SK-N-DZ (cell line): ENCODE data around the gene SLC9A8.
"Not testable (repeated sequence)": the region's sequence is repeated elsewhere in the genome, so short reads cannot be mapped to it uniquely, and the experiment has no call there.

Experiments used
- DNase-seq: peaks from one replicate; pipeline ENCODE4 v3.0.0-alpha.2; 2015; ENCODE audit warnings: low spot score

SLC9A8 gene

DNA sequence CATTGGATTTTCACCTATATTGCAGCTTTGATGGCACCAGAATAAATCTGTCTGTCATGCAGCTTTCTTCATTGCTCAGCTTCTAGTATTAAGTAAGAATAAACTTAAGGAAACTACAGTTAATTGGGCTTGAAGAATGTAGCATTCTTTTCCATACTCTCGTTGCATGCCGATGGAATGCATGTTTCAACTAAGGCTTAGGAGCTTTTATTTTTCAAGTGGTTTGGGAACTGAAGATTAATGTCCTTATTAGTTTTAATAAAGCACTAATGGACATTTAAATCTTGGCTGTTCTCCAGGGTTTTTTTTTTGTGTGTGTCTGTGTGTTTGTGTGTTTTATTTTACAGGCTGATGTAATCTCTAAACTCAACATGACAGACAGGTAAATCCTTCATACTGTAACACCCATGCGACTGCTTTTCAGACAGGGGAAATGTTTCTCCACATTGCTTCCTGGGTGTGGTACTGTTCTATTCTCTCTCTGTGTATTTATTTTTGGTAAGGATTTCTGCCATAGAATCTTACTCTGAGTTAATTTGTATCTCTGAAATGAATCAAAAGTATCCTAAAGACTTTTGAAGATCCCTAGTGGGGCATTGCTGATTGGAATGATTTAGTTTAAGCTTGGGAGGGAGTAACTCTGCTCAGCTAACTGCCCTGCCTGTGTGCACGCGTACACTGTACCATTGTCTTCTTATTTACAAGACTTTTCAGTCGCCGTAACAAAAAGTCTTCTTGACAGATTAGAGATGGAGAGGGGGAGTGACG is 38.0 kb downstream of the SLC9A8 start:
- DNase-seq, result no peak

DNA sequence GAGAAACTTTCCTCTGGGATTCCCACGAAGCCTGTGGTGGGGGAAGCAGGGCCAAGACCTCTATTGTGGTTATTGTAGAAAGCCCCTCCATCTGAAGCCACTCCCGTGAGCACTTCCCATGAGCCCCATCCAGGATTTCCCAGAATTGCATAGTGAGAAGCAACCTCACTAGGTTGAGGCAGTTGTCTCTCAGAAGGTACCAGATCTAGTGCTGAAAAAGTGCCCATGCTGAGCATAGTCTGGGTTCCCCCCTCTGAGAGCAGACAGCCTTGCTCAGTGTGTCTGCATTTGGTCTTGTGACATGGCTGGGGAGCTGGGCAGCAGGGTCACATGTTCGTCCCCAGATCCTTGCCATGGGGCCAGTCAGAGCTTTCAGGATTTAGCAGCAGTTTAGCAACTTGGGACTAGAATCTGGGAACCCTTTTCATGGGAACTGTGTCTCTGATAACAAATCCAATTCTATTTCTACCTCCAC is 38.6 kb downstream of the SLC9A8 start:
- no peak for DNase-seq

DNA sequence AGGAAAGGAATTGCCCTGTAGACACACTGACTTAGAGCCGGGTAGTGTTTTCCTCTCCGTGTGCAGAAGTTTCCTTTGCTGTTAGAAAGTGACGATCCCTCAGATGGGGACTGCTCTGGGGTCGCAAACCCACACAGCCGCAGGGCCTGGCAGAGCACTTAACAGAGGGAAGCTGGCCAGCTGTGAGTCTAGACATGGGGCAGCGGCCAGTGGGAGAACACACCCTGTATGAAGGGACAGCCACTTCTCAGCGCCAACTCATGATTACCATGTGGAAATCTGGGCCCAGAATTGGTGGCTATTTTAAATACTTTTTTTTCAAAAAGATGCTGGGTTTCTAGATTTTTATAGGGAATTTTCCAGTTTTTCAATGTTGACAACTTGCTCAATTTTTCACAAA is 39.4 kb downstream of the SLC9A8 start:
- DNase-seq, result no peak

DNA sequence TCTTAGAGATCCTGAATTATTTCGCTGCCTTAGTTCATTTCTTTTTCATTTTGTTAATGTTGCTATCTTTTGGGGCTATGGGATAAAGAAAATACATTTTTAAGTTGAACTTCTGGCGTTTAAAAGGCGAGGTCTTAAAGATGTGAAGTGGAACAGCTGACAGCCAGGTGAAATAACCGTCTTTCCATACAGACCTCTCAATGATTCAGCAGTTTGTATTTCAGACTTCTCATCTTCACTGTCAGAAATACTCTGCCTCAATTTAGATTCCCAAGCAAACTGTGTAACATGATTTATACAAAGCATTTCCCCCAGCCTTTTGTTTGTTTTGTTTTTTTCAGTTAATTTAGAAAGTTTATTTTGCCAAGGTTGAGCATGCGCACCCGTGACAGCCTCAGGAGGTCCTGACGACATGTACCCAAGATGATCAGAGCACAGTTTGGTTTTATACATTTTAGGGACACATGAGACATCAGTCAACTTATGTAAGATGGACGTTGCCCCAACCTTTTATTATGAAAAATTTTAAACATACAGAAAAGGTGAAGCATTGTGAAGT is 40.0 kb downstream of the SLC9A8 start:
- DNase-seq, result no peak

DNA sequence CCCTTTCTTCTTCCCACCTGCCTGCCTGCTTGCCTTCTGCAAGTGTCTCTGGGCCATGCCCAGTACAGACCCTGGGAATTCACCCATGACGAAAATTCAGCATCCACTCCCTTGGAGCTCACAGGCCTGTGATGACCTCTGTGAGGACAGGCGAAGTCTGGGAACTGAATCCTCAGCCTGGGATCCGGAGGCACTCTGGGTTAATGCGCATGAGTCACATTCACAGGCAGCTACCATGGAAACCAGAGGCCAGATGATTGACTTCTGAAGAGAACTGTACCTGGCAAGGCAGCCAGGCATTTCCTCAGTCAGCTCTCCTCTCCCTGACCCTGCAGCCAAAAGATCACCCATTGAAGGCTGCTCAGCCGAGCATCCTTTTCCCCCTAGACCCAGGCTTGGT is 41.0 kb downstream of the SLC9A8 start:
- peak; percentile 41 for DNase-seq

DNA sequence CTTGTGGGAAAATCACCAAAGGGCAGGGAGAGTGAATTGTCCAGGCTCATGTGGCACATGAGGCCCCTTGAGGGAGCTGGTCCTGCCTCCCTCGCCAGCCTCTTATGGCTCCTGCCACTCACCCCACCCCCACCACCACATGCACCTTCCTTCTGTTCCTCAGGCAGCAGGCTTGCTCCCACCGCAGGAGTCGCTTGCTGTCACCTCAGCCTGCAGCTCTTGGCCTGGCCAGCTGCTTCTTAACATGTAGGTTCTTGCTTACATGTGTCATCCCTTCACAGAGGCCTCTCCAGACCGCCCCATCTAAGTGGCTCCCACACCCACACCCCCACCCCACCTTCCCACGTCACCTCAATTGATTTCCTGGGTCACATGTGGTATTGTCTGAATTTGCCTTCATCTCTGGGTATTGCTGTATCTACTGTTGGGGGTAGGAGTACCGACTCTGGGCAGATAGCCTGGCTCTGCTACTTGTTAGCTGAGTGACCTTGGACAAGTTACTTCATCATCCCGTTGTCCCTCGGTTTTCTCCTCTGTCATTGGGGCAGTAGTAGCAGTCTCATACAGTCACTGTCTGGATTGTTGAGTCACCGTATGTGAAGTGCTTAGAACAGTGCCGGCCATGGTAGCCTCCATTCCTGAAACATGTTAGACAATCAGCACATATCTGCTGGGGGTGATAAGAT is 41.7 kb downstream of the SLC9A8 start:
- DNase-seq, result no peak

DNA sequence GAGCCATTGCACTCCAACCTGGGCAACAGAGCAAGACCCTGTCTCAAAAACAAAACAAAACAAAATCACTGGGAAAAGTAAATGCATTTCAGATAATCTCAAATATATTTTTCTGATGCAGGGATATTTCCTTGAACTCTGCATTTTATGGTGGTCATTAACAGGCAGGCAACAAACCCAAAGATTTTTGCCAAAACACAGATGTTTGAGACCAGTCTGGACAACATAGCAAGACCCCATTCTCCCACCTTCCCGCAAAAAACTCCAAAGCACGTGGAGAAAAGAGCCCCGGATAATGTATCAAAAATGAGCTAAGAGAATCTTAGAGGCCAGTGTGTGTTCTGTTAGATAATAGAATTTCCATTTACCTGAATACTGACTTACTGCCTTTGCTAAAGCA is 44.3 kb downstream of the SLC9A8 start:
- no peak for DNase-seq

DNA sequence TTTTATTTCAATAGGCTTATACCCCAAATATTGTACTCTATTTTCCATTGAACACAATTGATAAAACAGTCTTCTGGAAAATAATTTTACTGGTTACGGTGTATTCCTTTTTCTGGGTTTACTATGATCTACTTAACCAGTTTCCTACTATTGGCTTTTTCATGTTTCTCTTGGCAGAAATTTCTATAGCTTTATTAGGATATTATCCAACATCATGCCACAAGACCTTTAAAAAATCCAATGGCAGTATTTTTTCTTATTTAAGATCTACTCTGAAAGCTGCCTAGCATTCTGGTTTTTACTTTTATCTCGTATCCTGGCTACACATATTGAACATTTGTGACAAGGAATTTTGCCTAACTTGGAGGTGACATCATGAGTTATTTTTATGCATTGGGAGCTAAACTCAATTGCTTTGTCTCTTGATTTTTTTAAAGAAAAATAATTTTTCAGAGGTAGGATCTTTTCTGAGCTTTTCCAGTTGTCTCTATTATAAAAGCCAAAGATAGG is 45.5 kb downstream of the SLC9A8 start:
- DNase-seq, result no peak

DNA sequence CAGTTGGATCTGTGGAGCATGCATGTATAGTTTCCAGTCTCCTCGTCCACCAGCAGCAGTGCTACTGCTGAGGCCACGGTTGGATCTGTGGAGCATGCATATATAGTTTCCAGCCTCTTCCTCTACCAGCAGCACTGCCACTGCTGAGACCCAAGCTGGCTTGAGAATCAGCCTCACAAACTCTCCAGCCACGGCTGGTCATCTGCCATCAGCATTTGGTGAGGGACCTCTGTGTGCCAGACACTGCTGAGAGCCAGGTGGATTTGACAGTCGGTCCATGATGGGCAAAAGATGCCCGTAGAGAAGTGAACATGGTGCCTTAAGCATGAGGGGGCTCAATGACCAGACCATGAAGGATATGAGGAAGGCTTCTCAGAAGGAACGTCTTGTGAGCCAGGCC is 46.4 kb downstream of the SLC9A8 start:
- no peak for DNase-seq

DNA sequence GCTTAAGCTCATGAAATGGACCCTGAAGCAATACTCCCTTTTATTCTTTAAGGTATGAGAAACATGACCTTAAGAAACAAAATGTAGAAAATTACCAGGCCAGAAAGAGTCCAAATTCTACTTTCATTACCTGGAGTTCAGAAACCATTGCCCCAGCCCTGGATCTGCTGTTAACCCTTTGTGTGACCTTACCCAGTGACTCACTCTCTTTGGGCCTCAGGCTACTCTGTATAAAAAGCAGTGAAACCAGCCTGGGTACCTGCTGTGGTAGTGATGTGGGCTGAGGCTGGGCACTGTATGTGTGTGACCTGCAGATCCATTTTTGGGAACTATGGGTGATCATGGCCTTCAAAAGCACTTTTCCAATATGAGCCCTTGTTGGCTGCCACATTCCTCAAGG is 47.2 kb downstream of the SLC9A8 start:
- no peak for DNase-seq

DNA sequence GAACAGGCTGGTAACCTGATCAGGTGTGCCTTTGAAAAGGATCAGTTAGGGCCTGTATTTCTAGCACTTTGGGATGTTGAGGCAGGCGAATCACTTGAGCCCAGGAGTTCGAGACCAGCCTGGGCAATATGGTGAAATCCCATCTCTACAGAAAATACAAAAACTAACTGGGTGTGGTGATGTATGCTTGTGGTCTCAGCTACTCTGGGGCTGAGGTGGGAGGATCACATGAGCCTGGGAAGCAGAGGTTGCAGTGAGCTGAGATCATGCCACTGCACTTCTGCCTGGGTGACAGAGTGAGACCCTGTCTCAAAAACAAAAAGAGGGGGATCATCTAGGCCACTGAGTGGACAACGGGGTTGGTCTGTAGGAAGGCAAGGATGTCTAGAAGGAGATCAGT is 48.6 kb downstream of the SLC9A8 start:
- not testable (repeated sequence) for DNase-seq

DNA sequence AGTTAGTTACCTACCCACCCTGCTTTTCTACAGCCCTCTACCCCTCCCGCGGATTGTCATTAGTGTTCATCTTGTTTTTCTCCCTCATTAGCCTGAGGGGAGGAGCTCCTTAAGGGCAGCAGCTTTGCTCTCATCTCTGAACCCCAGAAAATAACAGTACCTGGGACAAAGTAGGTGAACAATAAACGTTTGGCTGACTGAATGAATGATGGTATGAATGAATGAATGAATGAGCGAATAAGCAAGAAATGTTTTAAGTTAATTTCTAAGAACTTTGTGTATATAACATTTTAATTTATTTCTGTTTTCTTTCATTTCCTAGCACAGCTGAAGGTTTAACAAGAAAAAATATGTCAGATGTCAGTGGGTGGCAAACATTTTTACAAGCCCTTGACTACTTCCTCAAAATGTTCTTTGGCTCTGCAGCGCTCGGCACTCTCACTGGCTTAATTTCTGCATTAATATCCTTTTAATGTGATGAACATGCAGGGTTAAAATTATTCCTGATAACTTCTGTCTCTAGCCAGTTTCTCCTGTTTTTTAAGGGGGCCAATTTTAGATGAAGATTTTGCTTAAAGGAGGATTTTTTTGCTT is 50.1 kb downstream of the SLC9A8 start:
- DNase-seq, result no peak

DNA sequence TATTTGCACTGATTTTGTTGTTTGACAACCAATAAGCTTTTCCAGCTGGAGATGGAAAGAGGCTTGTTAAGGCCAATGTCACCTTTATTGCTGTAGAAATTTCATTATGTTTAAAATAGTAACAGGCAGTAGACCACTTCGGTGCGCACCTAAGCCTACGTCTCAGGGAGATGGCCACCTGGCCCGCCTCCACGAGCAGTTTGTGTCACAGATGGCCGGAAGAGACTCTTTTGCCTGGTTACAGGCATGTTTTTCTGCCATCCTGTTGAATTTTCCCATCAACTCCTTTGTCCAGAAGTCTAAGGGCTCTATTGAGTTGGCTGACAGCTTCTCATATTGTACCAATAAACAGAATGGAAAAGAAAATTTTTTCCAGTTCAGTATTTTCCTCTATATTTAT is 51.0 kb downstream of the SLC9A8 start:
- no peak for DNase-seq

DNA sequence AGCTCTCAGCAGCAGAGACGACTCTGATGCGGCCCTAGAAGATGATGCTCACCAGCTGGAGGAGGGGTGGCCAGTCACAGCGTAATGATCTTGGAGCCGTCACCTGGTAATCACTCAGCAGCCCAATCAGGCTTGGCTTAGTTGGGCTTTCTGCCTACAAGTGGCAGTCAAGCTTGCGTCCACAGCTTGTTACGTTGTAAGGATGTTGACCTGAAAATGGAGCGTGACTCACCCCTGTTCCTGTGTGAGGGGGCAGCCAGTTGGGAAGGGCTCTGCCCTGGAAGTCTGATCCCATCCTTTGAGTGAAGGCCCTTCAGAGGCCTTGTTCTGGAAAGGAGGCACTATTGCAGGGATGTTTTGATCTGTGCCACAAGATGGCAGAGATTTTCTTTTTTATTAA is 52.9 kb downstream of the SLC9A8 start:
- DNase-seq, result no peak

DNA sequence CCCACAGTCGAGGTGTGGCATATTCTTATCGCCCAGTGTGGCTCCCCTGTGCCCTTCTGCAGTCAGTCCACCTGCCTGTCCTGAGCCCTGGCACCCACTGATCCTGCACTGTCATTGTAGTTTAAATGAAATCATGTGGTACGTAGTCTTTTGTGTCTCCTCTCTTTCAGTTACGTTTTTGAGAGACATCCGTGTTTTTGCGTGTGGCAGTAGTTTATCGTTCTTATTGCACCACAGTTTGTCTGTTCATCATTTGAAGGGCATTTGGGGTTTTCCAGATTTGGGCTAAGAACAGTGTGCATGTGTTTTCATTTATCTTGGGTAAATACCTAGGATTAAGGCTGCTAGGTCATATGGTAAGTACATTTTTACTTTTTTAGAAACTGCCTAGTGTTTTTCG is 53.4 kb downstream of the SLC9A8 start:
- no peak for DNase-seq

DNA sequence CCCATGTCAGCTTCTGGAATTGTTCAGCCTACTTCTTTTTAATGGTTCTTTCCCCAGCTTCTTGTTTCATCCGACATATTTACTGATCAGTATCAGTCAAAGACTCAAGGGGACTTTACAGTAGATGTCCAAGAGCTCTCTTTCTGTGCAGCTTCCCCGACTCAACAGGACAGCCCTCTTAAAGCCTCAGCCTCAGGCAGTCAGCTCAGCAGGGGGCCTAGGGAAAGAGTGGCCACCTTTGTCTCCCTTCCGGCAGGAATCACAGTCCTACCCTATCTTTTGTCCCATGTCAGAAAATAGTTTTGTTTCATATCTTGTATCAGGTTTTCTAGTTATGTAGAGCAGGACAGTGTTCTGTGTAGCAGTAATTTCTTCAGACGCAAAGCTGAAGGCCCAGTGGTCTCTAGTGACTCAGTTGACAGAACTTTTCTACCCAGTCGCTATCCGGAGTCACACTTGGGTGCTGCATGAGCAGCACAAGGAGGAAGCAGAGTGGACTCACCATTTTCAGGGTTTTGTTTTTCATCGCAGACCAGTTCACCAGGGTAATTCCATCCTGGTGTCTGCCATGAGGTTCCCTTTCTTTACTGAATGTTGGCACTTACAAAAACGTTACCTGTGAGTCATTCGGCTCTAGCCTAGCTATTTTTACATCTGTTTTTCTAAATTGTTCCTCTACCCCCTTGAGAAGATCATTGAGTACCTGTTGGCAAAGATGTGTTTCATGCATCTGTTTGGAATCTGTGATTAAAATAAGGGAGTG is 55.0 kb downstream of the SLC9A8 start:
- no peak for DNase-seq

DNA sequence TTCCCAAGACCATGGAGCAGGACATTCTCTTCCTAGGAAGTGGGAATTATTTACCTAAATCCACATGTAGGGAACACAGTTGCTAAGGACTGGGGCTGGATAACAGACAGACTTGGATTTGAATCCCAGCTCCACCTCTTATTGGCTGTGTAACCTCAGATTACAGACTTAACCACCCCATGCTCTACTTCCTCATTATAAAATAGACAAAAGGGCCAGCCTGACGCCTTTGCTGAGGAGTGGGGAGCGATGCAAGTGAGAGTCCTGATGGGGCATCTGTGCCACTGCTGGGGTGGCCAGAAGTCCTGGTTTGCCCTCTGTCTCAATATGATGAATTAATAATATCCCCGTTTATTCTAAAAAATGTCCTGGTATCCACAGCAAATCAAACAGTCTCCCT is 55.9 kb downstream of the SLC9A8 start:
- DNase-seq, result no peak

DNA sequence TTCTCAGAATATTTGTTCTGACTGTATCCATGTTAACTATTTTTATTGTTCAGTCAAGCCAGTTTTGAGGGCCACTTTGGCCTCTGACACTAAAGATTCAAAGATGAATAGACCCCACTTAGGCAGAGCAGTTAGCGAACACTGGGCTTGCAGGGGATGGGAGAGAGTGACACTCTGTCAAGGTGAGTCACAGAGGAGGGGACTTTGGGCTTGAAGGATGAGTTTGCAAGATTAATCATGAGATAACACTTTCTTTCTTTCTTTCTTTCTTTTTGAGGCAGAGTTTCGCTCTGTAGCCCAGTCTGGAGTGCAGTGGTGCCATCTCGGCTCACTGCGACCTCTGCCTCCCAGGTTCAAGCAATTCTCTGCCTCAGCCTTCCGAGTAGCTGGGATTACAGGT is 56.3 kb downstream of the SLC9A8 start:
- no peak for DNase-seq

DNA sequence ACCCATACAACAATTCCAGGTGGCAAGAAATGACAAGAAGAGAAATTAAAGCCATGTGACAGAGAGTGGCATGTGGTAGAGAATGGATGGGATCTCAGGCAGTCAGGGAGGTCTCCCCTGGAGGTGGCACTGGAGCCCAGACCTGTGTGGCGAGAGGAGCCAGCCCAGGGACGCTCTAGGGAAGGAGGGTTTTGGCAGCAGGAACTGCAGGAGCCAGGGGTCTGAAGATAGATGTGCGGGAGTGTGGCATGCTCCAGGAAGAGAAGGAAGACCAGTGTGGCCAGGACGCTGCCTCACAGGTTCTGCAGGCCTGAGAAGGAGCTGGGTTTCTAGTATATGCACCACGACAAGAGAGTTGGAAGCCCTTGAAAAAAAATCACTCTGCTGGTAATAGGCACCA is 57.6 kb downstream of the SLC9A8 start:
- DNase-seq, result no peak

DNA sequence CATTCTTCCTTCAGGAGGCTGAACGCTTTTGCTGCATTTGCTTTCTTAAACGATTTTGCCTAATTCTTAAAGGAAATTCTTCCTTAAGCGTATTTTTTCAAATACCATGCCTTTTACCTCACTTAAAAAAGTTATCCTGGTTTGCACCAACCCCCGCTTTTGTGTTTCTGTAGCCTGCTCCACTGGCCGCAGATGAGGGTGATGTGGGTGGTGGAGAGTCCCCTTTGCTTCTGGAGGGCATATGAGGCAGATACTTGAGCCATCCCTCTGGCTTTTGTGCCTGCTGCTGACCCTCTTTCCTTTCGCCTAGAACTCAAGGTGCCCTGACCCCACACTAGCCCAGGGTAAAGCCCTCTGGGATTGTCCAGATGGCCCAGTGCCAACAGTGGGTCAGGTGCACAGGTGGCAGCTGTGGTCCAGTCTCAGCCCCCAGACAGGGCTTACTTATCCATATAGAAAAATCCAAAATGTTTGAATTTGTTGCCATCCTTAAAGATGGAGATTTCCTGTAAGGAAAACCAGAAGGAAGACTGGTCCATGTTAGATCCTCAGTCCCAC is 58.8 kb downstream of the SLC9A8 start:
- DNase-seq, result no peak

DNA sequence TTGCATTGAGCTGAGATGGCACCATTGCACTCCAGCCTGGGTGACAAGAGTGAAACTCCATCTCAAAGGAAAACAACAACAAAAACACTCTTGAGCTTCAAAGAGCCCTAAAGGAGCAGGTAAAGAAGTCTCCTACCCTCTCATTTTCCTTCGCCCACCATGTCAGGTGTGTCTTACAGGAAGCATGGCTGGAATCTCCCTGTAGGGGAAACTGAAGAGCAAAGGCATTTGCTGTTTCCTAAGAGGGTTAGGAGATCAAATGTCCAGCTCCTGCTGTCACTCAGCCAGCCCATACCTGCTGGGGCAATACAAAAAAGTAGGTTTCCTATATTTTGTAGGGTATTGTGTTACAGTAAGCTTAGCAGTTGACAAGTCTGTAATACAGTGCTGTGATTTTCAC is 59.4 kb downstream of the SLC9A8 start:
- no peak for DNase-seq
